ENCODE results near the gene ABCA1. TPM values are rescaled to one million over a fixed set of nuclear protein-coding genes. Genes with fewer than 3 reads are reported as not detected.

The ABCA1 gene
- total RNA-seq, 3 donors from 2014 or later (not counting 1 experiment from before 2014, with no cell fraction given): 1.9 to 10.8 (median 4.8) TPM

- ATAC-seq (no peak), DNase-seq (no peak)
- no peaks in the 10 kb centered on the region for H3K36me3 ChIP-seq (ENCODE audit: control insufficient read depth, insufficient read depth, low read length)
- intact Hi-C loops (cut with micrococcal nuclease): no loop called here
- no peaks in the 10 kb centered on the region for H3K4me1 ChIP-seq (ENCODE audit: control insufficient read depth, insufficient read depth, low read length)
- no peak overlapping the region for H3K27ac ChIP-seq (ENCODE audit: low read length)
- Mint-ChIP-seq H3K9me3 (no peaks in the 10 kb centered on the region), H3K4me3 (no peak overlapping the region), H3K27me3 (ENCODE audit: low read depth in 2 of 2) (no peaks in the 10 kb centered on the region), H3K36me3 (no peaks in the 10 kb centered on the region), H3K27ac (no peak overlapping the region), H3K4me1 (no peaks in the 10 kb centered on the region)
- H3K9me3 ChIP-seq (ENCODE audit: control insufficient read depth, insufficient read depth, low read length): no peaks in the 10 kb centered on the region
- no peak overlapping the region for H3K4me3 ChIP-seq (ENCODE audit: low read length)
- 89% methylated on average over 12 of the region's 12 CpGs for WGBS (ENCODE audit: insufficient coverage)
- TF ChIP-seq CTCF (IDR thresholded peaks at IDR 0.05): no peak
- no peaks in the 10 kb centered on the region for H3K27me3 ChIP-seq (ENCODE audit: control insufficient read depth, insufficient read depth, low read length)
These were observed 117.3 kb downstream of the ABCA1 start for GRCh38 chr9:104810421-104811339.

GRCh38 chr9:104808035-104808614 is 119.8 kb downstream of the ABCA1 start:
- H3K27me3 Mint-ChIP-seq (ENCODE audit: low read depth in 2 of 2): no peaks in the 10 kb centered on the region
- Histone ChIP-seq H3K4me1 (ENCODE audit: control insufficient read depth, insufficient read depth, low read length) (no peaks in the 10 kb centered on the region), H3K27ac (ENCODE audit: low read length) (no peak overlapping the region), H3K36me3 (ENCODE audit: control insufficient read depth, insufficient read depth, low read length) (no peaks in the 10 kb centered on the region), H3K27me3 (ENCODE audit: control insufficient read depth, insufficient read depth, low read length) (no peaks in the 10 kb centered on the region), H3K4me3 (ENCODE audit: low read length) (no peak overlapping the region), H3K9me3 (ENCODE audit: control insufficient read depth, insufficient read depth, low read length) (no peaks in the 10 kb centered on the region)
- no peak for ATAC-seq
- H3K4me1 Mint-ChIP-seq: no peaks in the 10 kb centered on the region
- H3K9me3 Mint-ChIP-seq: no peaks in the 10 kb centered on the region
- WGBS (ENCODE audit: insufficient coverage): 84% methylated on average over 3 of the region's 3 CpGs
- peak in 1 of 2 donors; percentile 25 for DNase-seq
- no peak overlapping the region for H3K4me3 Mint-ChIP-seq
- H3K36me3 Mint-ChIP-seq: no peaks in the 10 kb centered on the region
- intact Hi-C loops (cut with micrococcal nuclease): no loop called here
- TF ChIP-seq CTCF (IDR thresholded peaks at IDR 0.05): no peak
- H3K27ac Mint-ChIP-seq: no peak overlapping the region

- no peak overlapping the region for H3K27ac Mint-ChIP-seq
- DNase-seq (no peak), ATAC-seq (no peak)
- H3K9me3 Mint-ChIP-seq: no peaks in the 10 kb centered on the region
- H3K36me3 ChIP-seq (ENCODE audit: control insufficient read depth, insufficient read depth, low read length): no peaks in the 10 kb centered on the region
- intact Hi-C loops (cut with micrococcal nuclease): no loop called here
- no peaks in the 10 kb centered on the region for H3K4me1 ChIP-seq (ENCODE audit: control insufficient read depth, insufficient read depth, low read length)
- no peak overlapping the region for H3K27ac ChIP-seq (ENCODE audit: low read length)
- 80% methylated on average over 2 of the region's 2 CpGs for WGBS (ENCODE audit: insufficient coverage)
- no peak overlapping the region for H3K4me3 ChIP-seq (ENCODE audit: low read length)
- H3K27me3 Mint-ChIP-seq (ENCODE audit: low read depth in 2 of 2): no peaks in the 10 kb centered on the region
- H3K4me3 Mint-ChIP-seq: no peak overlapping the region
- H3K27me3 ChIP-seq (ENCODE audit: control insufficient read depth, insufficient read depth, low read length): no peaks in the 10 kb centered on the region
- H3K9me3 ChIP-seq (ENCODE audit: control insufficient read depth, insufficient read depth, low read length): no peaks in the 10 kb centered on the region
- no peaks in the 10 kb centered on the region for H3K4me1 Mint-ChIP-seq
- H3K36me3 Mint-ChIP-seq: no peaks in the 10 kb centered on the region
- no peak for TF ChIP-seq CTCF (IDR thresholded peaks at IDR 0.05)
These were observed 122.5 kb downstream of the ABCA1 start for GRCh38 chr9:104805441-104805840.

All from natural killer cell (primary cell).